ENCODE measurements around the gene CARS2. TPM values are rescaled to one million over a fixed set of nuclear protein-coding genes. Genes with fewer than 3 reads are reported as not detected.
A peak's percentile ranks its signal among the peaks of the same experiment; 100 is the strongest.
"Not testable (repeated sequence)": the region's sequence is repeated elsewhere in the genome, so short reads cannot be mapped to it uniquely, and the experiment has no call there.

The CARS2 gene
- total RNA-seq, 1 experiment from 2014 or later: 28.5 TPM

DNA sequence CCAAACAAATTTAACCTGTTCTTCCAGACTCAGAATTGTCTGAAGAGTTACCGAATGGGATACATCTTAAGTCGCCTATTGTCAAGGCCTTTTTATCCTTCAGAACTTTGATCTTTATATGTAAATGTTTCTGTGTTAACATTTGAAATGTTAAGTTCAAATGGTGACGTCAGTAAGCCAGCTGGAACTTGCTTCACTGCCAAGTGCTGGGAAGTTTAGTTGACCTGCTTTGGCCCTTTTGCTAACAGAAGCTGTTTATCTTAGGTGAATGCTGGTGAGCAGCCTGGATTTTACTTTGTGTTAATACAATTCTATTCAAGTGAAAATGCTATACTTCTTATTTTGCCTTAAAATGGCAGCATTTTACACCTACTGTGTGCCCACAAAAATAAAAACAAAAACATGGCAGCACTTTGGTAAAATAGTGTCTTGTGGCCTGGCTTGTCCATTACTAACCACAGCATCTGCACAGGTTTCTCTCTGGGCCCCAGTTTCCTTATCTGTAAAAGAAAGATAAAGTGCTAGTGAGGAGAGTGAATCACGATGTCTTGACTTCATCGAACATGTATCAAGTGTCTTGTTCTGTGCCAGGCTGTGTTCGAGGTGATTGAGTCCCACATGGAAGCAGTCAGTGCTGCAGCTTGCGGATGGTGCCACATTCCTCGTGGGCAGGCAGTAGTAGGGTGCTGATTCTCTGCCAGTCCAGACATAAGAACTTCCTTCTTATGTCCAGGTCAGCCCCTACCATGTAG, 88.4 kb downstream of the CARS2 start:
- peak; percentile 48 for DNase-seq (ENCODE audit: low read depth)

GRCh38 chr13:110616103-110617101, 89.5 kb downstream of the CARS2 start:
- DNase-seq (ENCODE audit: low read depth): peak; percentile 68

DNA sequence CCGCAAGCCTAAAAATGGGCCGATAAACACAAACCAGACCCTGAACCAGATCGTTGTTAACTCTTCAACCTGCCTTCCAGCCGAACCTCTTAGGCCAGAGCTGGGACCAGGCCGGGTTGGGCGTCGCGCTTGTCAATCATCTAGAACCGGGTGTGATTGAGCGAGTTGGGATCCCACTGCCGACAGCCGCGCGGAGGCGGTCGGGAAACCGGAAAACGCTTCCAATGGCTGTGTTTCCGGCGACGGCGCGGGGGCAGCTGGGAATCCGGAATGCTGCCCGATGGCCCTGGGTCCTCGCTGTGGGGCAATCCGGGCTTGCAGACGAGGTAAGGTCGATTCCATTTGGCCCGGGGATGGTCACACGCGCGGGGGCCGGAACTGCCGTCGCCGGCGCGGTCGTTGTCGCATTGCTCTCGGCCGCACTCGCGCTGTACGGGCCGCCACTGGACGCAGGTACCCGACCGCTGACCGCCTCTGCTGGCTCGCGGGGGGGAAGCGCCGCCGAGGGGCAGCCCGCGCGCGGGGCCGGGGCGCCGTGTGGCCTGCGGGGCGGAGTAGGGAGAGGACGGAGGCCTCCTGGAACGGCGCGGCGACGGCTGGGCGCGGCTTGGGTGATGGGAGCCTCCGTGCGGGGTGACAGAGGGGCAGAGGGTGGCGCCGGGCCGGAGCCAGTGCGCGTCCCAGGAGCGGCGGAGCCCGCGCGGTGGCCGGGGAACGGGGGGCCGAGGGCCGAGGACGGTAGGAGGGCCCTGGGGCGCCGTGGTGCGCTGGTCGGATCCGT, 90.4 kb downstream of the CARS2 start, which contains the start of gene NAXD:
TSS of gene NAXD (plus strand) at position 224 of the 781 bp plus-strand sequence. CDS start at position 281, 57 bp downstream.
- DNase-seq (ENCODE audit: low read depth): peak; percentile 93

DNA sequence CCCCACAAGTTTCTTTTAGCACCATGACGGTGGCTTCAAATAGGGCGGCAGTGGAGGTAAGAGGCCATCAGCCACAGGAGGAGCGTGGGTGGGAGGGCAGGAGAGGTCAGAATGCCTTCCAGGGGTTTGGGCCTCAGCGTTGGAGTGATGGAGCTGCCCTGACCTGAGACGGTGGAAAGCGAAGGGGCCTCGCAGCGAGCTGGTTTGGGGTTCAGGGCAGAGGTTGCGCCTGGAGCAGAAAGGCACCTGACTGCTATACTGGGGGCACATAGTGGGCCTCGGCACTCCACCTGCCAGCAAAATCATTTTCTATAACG, 91.0 kb downstream of the CARS2 start:
- DNase-seq (ENCODE audit: low read depth): no peak

GRCh38 chr13:110610955-110611595, 94.8 kb downstream of the CARS2 start:
- peak; percentile 32 for DNase-seq (ENCODE audit: low read depth)

DNA sequence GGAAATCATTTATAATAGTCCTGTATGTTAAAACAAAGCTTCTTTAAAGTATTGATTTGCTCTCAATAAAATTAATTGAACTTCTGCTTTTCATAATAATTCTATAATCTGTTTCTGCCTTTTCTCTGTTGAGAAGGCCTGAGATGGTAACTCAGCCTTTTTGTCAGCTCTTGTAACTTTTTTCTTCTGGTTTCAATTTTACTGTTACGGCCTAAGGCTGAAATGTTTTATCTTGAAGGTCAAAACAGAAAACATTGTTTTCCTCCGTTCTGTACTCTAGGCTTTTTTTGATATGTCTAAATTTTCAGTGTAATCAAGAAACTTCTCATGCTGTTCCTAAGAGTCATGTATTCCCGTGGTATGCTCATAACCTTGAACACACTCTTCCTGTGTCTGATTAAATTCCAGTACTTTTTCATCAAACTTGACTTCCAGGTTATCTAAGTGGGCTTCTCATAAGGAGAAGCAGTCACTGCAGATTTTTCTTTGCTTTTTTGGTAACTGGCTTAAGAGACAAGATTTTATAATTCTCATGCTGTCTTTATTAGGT, 98.2 kb downstream of the CARS2 start:
- DNase-seq (ENCODE audit: low read depth): no peak

GRCh38 chr13:110606281-110606680, 99.6 kb downstream of the CARS2 start:
- DNase-seq (ENCODE audit: low read depth): not testable (repeated sequence)

DNA sequence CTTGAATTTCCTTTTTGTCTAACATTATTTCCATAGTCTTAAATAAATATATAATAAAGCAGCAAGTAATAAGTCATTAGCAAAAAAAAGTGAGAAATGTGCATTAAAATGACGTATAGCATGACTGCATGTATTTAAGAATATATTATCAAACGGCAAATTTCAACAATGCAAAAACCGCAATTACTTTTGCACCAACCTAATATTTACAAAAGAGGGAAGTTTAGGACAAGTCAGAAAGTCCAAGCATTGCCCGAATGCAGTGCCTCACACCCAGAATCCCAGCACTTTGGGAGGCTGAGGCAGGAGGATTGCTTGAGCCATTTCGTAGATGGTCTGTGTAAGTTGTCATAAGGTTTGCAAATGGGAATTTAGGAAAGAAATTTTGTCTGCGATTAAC, 100.8 kb downstream of the CARS2 start:
- DNase-seq (ENCODE audit: low read depth): no peak

- DNase-seq (ENCODE audit: low read depth): no peak
These were observed 104.9 kb downstream of the CARS2 start for GRCh38 chr13:110600980-110601379.

GRCh38 chr13:110600261-110600819, 105.6 kb downstream of the CARS2 start:
- DNase-seq (ENCODE audit: low read depth): no peak

DNA sequence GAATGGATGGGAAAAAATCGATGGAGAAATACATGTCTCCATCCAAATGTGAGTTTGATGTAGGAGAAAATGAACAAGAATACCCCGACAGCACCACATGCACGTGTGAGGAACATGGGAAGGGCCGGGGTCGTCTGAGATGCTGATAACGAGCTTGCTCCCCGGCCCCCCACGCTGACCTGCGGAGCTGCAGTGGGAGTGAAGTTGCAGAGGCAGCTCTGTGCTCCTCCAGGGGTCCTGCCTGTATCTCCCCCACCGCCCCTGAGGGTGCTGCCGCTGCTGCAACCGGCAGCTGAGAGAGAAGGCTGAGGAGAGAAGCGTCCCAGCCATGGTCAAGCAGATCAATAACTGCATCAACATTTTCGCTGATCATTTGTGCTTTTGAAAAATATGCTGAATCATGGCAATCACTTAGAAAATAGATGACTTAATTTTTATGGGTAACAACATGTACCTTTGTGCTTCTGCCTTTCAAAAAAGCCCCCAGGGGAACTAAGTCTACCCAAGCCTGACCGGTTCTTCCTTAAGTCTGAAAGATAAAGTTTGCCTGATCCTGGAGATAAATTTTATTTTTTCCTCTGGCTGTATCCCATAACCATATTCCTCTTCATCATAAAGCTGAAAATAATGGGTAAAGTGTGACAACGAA, 108.8 kb downstream of the CARS2 start:
- no peak for DNase-seq (ENCODE audit: low read depth)

DNA sequence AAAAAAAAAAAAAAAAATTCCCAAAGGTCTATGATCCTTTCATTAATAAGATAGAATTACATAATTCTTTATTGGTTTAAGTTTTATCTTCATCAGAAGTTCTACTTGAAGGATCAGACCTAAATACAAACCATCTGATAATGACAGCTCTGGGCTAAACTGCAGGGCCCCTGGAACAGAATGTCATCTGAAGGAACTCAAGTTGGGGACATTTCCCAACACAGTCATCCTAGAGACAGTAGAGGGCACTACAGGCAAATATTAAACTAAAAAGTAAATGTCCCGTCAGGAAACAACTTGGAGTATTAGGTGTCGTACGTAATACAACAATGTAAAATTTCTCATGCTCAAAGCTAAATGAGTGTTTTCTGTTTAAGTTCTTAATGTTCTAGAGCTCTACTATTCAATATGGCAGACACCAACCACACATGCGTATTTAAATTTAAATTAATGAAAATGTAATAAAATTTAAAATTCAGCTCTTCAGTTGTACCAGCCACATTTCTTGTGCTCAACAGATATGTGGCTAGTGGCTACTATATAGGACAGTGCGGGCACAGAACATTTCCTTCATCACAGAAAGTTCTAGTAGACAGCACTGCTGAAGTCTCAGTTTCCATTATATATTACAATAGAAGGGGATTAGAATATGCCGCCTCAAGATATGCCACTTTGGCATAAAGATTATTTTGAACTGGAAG, 112.3 kb downstream of the CARS2 start:
- DNase-seq (ENCODE audit: low read depth): peak; percentile 62

DNA sequence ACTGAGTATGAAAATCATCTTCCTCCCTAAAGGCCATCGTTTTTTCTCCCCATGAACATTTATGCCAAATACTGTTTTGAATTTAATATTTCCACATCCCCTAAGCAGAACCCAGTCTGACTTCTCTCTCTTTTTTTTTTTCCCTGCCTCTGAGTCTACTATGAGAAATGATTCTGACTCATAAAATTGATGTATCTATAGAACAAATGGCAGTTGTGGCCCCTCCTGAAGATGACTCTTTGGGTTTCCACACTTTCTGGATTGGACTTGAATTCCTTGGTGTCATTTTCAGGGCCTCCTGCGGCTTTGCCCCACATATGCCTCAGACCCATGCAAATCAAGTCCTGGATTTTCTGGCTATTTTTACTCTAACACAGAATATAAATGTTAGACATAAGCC, 113.3 kb downstream of the CARS2 start:
- no peak for DNase-seq (ENCODE audit: low read depth)

Other genes with a start within 250 kb of the CARS2 start
- gene RAB20, start 144.4 kb downstream of the CARS2 start, total RNA-seq (2014; rRNA removed; shearing (Covaris generic)): 6.1 and 9.3 TPM in 2 replicates
- 10.2 and 22.2 TPM in 2 replicates for gene NAXD, start 90.6 kb downstream of the CARS2 start, total RNA-seq (2014; rRNA removed; shearing (Covaris generic))
- 5.8 and 12.4 TPM in 2 replicates for gene ING1, start 7.6 kb upstream of the CARS2 start, total RNA-seq (2014; rRNA removed; shearing (Covaris generic))
- gene ANKRD10, start 209.0 kb upstream of the CARS2 start, total RNA-seq (2014; rRNA removed; shearing (Covaris generic)): 26.6 and 42.5 TPM in 2 replicates

Data from M059J (cell line).